HepG2 (cell line): ENCODE data around the gene TMEM221. TPM values are rescaled to one million over a fixed set of nuclear protein-coding genes. Genes with fewer than 3 reads are reported as not detected.

Source experiments
- AGO2 ChIP-seq: fragments of 200-400 bp; formaldehyde crosslinking; optimal IDR thresholded peaks from 2 replicates; pipeline ENCODE3; 2017; ENCODE audit warnings: mild to moderate bottlenecking, low read depth, low read length, moderate library complexity
- ATF7 ChIP-seq, 2 experiments: fragments of 450-650 bp in 1 of 2; sonication (generic) in 1 of 2; formaldehyde crosslinking in 1 of 2; IDR thresholded peaks; 2 replicates each; pipeline versions ENCODE4 v1.4.0 to v1.6.1; 2016 to 2020; ENCODE audit warnings: antibody characterized with exemption in 1 of 2, mild to moderate bottlenecking in 1 of 2, missing genetic modification reagents in 1 of 2
- BRD4 ChIP-seq: sonication (generic); formaldehyde crosslinking; IDR thresholded peaks from 2 replicates; pipeline ENCODE4 v1.4.0; 2020; ENCODE audit warnings: missing genetic modification reagents
- ETV5 ChIP-seq: IDR thresholded peaks from 2 replicates; pipeline ENCODE4 v1.6.1; 2018; ENCODE audit warnings: missing biosample characterization, missing genetic modification reagents, inconsistent platforms, borderline replicate concordance
- HDAC1 ChIP-seq: sonication (generic); formaldehyde crosslinking; IDR thresholded peaks from 2 replicates; pipeline ENCODE4 v1.5.1; 2020; ENCODE audit warnings: mild to moderate bottlenecking, missing genetic modification reagents
- JDP2 ChIP-seq: sonication (generic); formaldehyde crosslinking; IDR thresholded peaks from 2 replicates; pipeline ENCODE4 v1.8.1; 2022; ENCODE audit warnings: missing genetic modification reagents, borderline replicate concordance
- MAFG ChIP-seq: sonication (generic); formaldehyde crosslinking; IDR thresholded peaks from 2 replicates; pipeline ENCODE4 v1.5.1; 2020; ENCODE audit warnings: mild to moderate bottlenecking, missing genetic modification reagents
- POLR2A ChIP-seq, 2 experiments: IDR thresholded peaks; 2 replicates each; pipeline ENCODE4 v1.6.1; 2011; ENCODE audit warnings: low read depth in 2 of 2, low read length in 2 of 2, mild to moderate bottlenecking in 1 of 2, moderate library complexity in 1 of 2; ENCODE audit not compliant: insufficient read depth in 1 of 2
- STAT5B ChIP-seq: sonication (generic); formaldehyde crosslinking; IDR thresholded peaks from 2 replicates; pipeline ENCODE4 v1.4.0; 2020; ENCODE audit warnings: missing genetic modification reagents
- TOPORS ChIP-seq: sonication (generic); formaldehyde crosslinking; IDR thresholded peaks from 2 replicates; pipeline ENCODE4 v1.8.0; 2023; ENCODE audit warnings: mild to moderate bottlenecking, missing genetic modification reagents
- ZBTB20 ChIP-seq: sonication (generic); formaldehyde crosslinking; IDR thresholded peaks from 2 replicates; pipeline ENCODE4 v1.8.1; 2023; ENCODE audit warnings: missing genetic modification reagents, low read depth, mild to moderate bottlenecking, borderline replicate concordance
- ZBTB38 ChIP-seq: sonication (generic); formaldehyde crosslinking; IDR thresholded peaks from 2 replicates; pipeline ENCODE4 v1.5.1; 2020; ENCODE audit warnings: mild to moderate bottlenecking, missing genetic modification reagents
- ZNF143 ChIP-seq: sonication (generic); formaldehyde crosslinking; IDR thresholded peaks from 2 replicates; pipeline ENCODE4 v1.4.0; 2020; ENCODE audit warnings: missing genetic modification reagents
- ZNF160 ChIP-seq: sonication (generic); formaldehyde crosslinking; IDR thresholded peaks from 2 replicates; pipeline ENCODE4 v1.8.0; 2022; ENCODE audit warnings: mild to moderate bottlenecking, inconsistent platforms, missing genetic modification reagents
- ZNF232 ChIP-seq: sonication (generic); formaldehyde crosslinking; IDR thresholded peaks from 2 replicates; pipeline ENCODE4 v1.4.0; 2020; ENCODE audit warnings: missing genetic modification reagents, borderline replicate concordance
- ZNF350 ChIP-seq: sonication (generic); formaldehyde crosslinking; IDR thresholded peaks from 2 replicates; pipeline ENCODE4 v1.4.0; 2020; ENCODE audit warnings: mild to moderate bottlenecking, low read depth, missing genetic modification reagents, borderline replicate concordance
- ZNF44 ChIP-seq: sonication (generic); formaldehyde crosslinking; IDR thresholded peaks from 2 replicates; pipeline ENCODE4 v1.5.1; 2020; ENCODE audit warnings: mild to moderate bottlenecking, missing genetic modification reagents
- ZNF501 ChIP-seq: sonication (generic); formaldehyde crosslinking; IDR thresholded peaks from 2 replicates; pipeline ENCODE4 v1.5.1; 2020; ENCODE audit warnings: mild to moderate bottlenecking, moderate library complexity, missing genetic modification reagents
- ZNF543 ChIP-seq: sonication (generic); formaldehyde crosslinking; IDR thresholded peaks from 2 replicates; pipeline ENCODE4 v1.4.0; 2020; ENCODE audit warnings: mild to moderate bottlenecking, missing genetic modification reagents
- ZNF816 ChIP-seq: sonication (generic); formaldehyde crosslinking; IDR thresholded peaks from 2 replicates; pipeline ENCODE4 v1.8.0; 2022; ENCODE audit warnings: missing genetic modification reagents, mild to moderate bottlenecking, borderline replicate concordance
- polyA plus RNA-seq, 8 experiments: library from polyadenylated mRNA; depleted of rRNA in 3 of 8; stranded (reverse) in 7 of 8; unstranded in 1 of 8; fragments of >200 nt; fragmentation: Illumina TruSeq in 4 of 8; extraction: Trizol in 4 of 8; gene quantifications; 2 replicates each; pipeline versions ENCODE4 v1.2.1 to v1.2.3, GENCODE V29; 2011 to 2016; ENCODE audit warnings: low read depth in 4 of 8, missing spikeins in 1 of 8, mixed read lengths in 1 of 8; ENCODE audit not compliant: insufficient read depth in 1 of 8
- total RNA-seq, 5 experiments: library from RNA; depleted of rRNA; stranded (reverse); fragments of >200 nt; fragmentation: Illumina TruSeq; extraction: Trizol; gene quantifications; 2 replicates each; pipeline ENCODE4 v1.2.3, GENCODE V29; 2016; ENCODE audit warnings: low read depth in 1 of 5
- TF ChIP-seq, protein P1 (sequence below): sonication (generic); formaldehyde crosslinking; conservative IDR thresholded peaks from 2 replicates; pipeline ENCODE4 v1.4.0; 2020; ENCODE audit warnings: missing genetic modification reagents
- TF ChIP-seq, protein P2 (sequence below): sonication (generic); formaldehyde crosslinking; IDR thresholded peaks from 2 replicates; pipeline ENCODE4 v1.4.0; 2020; ENCODE audit warnings: missing genetic modification reagents
- TF ChIP-seq, protein P3 (sequence below): sonication (generic); formaldehyde crosslinking; IDR thresholded peaks from 2 replicates; pipeline ENCODE4 v1.4.0; 2020; ENCODE audit warnings: missing genetic modification reagents

Gene TMEM221
- total and polyA plus RNA-seq, 2 of the 13 experiments (the other 11 are each of a cell fraction or from before 2014, with no cell fraction given) = 0.33 to 0.77 TPM

DNA sequence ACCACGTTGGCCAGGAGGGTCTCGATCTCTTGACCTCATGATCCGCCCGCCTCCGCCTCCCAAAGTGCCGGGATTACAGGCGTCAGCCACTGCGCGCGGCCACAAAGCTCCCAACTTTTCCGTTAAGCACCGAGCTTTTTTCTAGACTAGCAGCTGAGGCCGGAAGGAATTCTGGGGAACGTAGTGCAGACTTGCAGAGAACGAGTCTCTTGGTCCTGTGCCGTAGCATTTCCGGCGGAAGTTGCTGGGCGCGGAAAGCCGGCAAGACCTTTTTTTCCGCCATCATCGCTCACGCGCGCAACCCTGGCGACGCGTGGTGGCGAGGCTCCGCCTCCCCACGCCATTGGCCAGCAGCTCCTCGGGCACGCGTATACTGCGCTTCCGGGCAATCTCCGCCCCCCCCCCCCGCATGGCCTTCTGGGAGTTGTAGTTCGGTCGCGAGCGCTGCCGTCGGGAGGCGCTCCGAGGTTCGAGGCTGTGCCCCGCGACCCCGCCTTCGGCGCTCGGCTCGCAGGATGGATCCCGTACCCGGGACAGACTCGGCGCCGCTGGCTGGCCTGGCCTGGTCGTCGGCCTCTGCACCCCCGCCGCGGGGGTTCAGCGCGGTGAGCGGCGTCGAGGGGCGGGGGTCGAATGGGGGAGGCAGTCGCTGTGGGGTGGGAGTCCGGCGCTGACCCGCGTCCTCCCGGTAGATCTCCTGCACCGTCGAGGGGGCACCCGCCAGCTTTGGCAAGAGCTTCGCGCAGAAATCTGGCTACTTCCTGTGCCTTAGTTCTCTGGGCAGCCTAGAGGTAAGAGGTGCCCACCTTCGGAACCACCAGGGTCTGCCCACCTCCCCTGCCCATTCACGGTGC, 28.6 kb downstream of the TMEM221 start, which contains the start of gene MVB12A (continued):
- TF ChIP-seq MAFG (CRISPR knock-in tag) (no peak), AGO2 (peak; percentile 86), ZBTB20 (CRISPR knock-in tag) (no peak), ZNF816 (CRISPR knock-in tag) (peak; percentile 76; the same call in 1 of the 2 replicates), ATF7 (IDR thresholded peaks at IDR 0.05) (no peak), ATF7 (CRISPR knock-in tag; IDR thresholded peaks at IDR 0.05) (no peak), TOPORS (CRISPR knock-in tag) (0 out of 2 replicates have a peak, but pooled peaks have one; percentile 15), STAT5B (CRISPR knock-in tag) (no peak), ZBTB38 (CRISPR knock-in tag) (peak; percentile 15; the same call in 1 of the 2 replicates), ZNF44 (no peak), JDP2 (no peak), BRD4 (CRISPR knock-in tag) (0 out of 2 replicates have a peak, but pooled peaks have one; percentile 63), ZNF501 (CRISPR knock-in tag) (peak; percentile 79), HDAC1 (CRISPR knock-in tag) (peak; percentile 86), ZNF543 (CRISPR knock-in tag) (peak; percentile 94), ZNF350 (peak; percentile 62; the same call in 1 of the 2 replicates), ZNF160 (CRISPR knock-in tag) (no peak), ZNF232 (peak; percentile 42; the same call in 1 of the 2 replicates), ETV5 (CRISPR knock-in tag) (peak; percentile 84), ZNF143 (CRISPR knock-in tag) (peak; percentile 96), POLR2A (IDR thresholded peaks at IDR 0.05; ENCODE audit: insufficient read depth in 1 of 2, low read depth in 2 of 2, low read length in 2 of 2) (peak; percentile 48 to 60)
- TF ChIP-seq, protein P1, sequence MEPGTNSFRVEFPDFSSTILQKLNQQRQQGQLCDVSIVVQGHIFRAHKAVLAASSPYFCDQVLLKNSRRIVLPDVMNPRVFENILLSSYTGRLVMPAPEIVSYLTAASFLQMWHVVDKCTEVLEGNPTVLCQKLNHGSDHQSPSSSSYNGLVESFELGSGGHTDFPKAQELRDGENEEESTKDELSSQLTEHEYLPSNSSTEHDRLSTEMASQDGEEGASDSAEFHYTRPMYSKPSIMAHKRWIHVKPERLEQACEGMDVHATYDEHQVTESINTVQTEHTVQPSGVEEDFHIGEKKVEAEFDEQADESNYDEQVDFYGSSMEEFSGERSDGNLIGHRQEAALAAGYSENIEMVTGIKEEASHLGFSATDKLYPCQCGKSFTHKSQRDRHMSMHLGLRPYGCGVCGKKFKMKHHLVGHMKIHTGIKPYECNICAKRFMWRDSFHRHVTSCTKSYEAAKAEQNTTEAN (CRISPR knock-in tag) = 0 out of 2 replicates have a peak, but pooled peaks have one; percentile 40
- TF ChIP-seq, protein P2, sequence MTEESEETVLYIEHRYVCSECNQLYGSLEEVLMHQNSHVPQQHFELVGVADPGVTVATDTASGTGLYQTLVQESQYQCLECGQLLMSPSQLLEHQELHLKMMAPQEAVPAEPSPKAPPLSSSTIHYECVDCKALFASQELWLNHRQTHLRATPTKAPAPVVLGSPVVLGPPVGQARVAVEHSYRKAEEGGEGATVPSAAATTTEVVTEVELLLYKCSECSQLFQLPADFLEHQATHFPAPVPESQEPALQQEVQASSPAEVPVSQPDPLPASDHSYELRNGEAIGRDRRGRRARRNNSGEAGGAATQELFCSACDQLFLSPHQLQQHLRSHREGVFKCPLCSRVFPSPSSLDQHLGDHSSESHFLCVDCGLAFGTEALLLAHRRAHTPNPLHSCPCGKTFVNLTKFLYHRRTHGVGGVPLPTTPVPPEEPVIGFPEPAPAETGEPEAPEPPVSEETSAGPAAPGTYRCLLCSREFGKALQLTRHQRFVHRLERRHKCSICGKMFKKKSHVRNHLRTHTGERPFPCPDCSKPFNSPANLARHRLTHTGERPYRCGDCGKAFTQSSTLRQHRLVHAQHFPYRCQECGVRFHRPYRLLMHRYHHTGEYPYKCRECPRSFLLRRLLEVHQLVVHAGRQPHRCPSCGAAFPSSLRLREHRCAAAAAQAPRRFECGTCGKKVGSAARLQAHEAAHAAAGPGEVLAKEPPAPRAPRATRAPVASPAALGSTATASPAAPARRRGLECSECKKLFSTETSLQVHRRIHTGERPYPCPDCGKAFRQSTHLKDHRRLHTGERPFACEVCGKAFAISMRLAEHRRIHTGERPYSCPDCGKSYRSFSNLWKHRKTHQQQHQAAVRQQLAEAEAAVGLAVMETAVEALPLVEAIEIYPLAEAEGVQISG (CRISPR knock-in tag) = peak; percentile 93
- TF ChIP-seq, protein P3, sequence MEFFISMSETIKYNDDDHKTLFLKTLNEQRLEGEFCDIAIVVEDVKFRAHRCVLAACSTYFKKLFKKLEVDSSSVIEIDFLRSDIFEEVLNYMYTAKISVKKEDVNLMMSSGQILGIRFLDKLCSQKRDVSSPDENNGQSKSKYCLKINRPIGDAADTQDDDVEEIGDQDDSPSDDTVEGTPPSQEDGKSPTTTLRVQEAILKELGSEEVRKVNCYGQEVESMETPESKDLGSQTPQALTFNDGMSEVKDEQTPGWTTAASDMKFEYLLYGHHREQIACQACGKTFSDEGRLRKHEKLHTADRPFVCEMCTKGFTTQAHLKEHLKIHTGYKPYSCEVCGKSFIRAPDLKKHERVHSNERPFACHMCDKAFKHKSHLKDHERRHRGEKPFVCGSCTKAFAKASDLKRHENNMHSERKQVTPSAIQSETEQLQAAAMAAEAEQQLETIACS = peak; percentile 89
